ENCODE measurements around the gene ZYX. TPM values are rescaled to one million over a fixed set of nuclear protein-coding genes. Genes with fewer than 3 reads are reported as not detected.
"Not testable (repeated sequence)": the region's sequence is repeated elsewhere in the genome, so short reads cannot be mapped to it uniquely, and the experiment has no call there.

Gene ZYX
- total RNA-seq, 6 experiments from 2014 or later: 29.7 to 129 (median 43.6) TPM

GRCh38 chr7:143399642-143400041 lies 18.5 kb downstream of the ZYX start:
- H3K4me1 ChIP-seq: peaks cover 0 to 46% (median 20%) of the 10 kb centered on the region in 4 donors
- intact Hi-C loops (cut with DNase I): no loop called here
- H3K9me3 ChIP-seq: no peaks in the 10 kb centered on the region
- H3K4me3 ChIP-seq: no peak overlapping the region
- TF ChIP-seq CTCF (IDR thresholded peaks at IDR 0.05): no peak
- no peak for TF ChIP-seq POLR2A (IDR thresholded peaks at IDR 0.05)
- DNase-seq (no peak), ATAC-seq (no peak)
- H3K36me3 ChIP-seq: no peaks in the 10 kb centered on the region
- no peak overlapping the region for H3K27ac ChIP-seq
- no peaks in the 10 kb centered on the region for H3K27me3 ChIP-seq
- WGBS (ENCODE audit: insufficient coverage, low coverage, low lambda C conversion rate, missing lambda C conversion rate): 92% methylated on average over 7 of the region's 20 CpGs

GRCh38 chr7:143401265-143401664 lies 20.1 kb downstream of the ZYX start:
- no peaks in the 10 kb centered on the region for H3K9me3 ChIP-seq
- no peak overlapping the region for H3K4me3 ChIP-seq
- no peak for ATAC-seq
- no peak for TF ChIP-seq CTCF (IDR thresholded peaks at IDR 0.05)
- TF ChIP-seq POLR2A (IDR thresholded peaks at IDR 0.05): no peak
- no peak for DNase-seq
- H3K27me3 ChIP-seq: no peaks in the 10 kb centered on the region
- 40% methylated on average over 1 of the region's 12 CpGs for WGBS (ENCODE audit: insufficient coverage, low coverage, low lambda C conversion rate, missing lambda C conversion rate)
- no peaks in the 10 kb centered on the region for H3K36me3 ChIP-seq
- intact Hi-C loops (cut with DNase I): no loop called here
- peaks cover 0 to 31% (median 13%) of the 10 kb centered on the region in 4 donors for H3K4me1 ChIP-seq
- no peak overlapping the region for H3K27ac ChIP-seq

GRCh38 chr7:143402233-143402632 lies 21.1 kb downstream of the ZYX start:
- H3K27me3 ChIP-seq; intact Hi-C loops (cut with DNase I); H3K36me3 ChIP-seq; H3K9me3 ChIP-seq; H3K4me3 ChIP-seq: not testable (repeated sequence)
- Histone ChIP-seq H3K4me1 (peaks cover 0 to 21% (median 10%) of the 10 kb centered on the region in 4 donors), H3K27ac (peak overlapping the region in 2 of 3 donors; percentile 36 to 38)
- WGBS (ENCODE audit: insufficient coverage, low coverage, low lambda C conversion rate, missing lambda C conversion rate): 35% methylated on average over 4 of the region's 4 CpGs
- ATAC-seq (peak; percentile 81 to 87 (median 85)), DNase-seq (peak in 1 of 3 donors; percentile 59)

DNA sequence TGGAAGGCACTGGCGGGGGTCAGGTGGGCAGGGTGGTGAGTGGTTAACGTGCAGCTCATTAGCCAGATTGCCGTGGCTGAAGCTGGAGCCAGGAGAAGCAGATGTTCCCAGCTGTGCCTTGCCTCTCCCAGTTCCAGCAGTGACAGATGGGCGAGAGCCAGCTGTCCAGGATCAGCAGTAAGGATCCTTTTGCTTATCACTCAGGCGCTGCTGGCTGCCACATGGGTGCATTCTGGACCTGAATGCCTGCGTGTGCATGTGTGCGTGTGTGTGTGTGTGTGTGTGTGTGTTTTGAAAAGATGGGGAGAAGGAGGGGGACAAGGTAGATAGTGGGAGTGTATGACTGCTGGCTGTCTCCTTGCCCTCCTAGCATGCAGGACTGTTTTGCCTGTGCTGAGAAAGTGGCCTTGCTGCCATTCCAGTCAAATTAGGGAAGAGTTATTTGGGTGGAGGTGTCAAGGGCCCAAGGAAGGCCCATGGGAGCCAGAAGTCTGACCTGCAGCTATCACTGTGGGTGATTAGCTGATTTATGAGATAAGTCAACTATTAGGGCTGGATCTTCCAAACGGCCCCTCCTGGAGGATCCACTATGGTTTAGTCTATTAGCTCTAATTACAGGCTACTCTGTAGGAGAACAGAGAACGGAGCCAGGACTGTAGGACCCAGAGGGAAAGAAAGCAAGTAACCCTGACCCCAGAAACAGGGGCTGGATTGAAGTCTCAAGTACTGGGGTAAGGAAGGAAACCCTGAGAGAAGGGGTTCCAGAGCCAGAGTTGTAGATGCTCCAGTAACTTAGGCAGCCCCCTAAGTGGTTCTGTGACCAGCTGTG lies 24.2 kb downstream of the ZYX start:
- peak in 2 of 3 donors; percentile 23 to 52 for DNase-seq
- TF ChIP-seq CTCF (IDR thresholded peaks at IDR 0.05) (no peak), POLR2A (IDR thresholded peaks at IDR 0.05) (no peak)
- Histone ChIP-seq H3K9me3 (no peaks in the 10 kb centered on the region), H3K4me1 (peaks cover 0 to 37% (median 9%) of the 10 kb centered on the region in 4 donors), H3K4me3 (no peak overlapping the region), H3K36me3 (no peaks in the 10 kb centered on the region), H3K27ac (no peak overlapping the region), H3K27me3 (no peaks in the 10 kb centered on the region)
- 35% methylated on average over 4 of the region's 9 CpGs for WGBS (ENCODE audit: insufficient coverage, low coverage, low lambda C conversion rate, missing lambda C conversion rate)
- ATAC-seq: no peak
- intact Hi-C loops (cut with DNase I): no loop called here

DNA sequence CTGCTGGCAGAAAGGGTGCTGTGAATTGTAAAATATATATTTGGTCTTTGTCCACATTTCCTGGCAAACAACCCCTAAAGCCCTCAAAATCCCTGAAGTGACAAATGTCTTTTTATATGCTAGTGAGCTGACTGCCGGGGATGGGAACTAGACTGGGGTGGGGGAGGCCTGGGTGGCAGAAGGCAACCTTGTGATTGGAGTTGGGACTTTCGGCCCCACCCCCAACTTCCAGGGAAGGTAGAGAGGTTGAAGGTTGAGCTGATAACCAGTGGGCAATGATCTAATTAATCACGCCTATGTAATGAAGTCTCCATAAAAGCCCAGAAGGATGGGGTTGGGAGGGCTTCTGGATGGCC lies 24.8 kb downstream of the ZYX start:
- no peak for TF ChIP-seq CTCF (IDR thresholded peaks at IDR 0.05)
- TF ChIP-seq POLR2A (IDR thresholded peaks at IDR 0.05): no peak
- ATAC-seq: no peak
- 42% methylated on average over 2 of the region's 3 CpGs for WGBS (ENCODE audit: insufficient coverage, low coverage, low lambda C conversion rate, missing lambda C conversion rate)
- H3K4me1 ChIP-seq: peaks cover 0 to 37% (median 9%) of the 10 kb centered on the region in 4 donors
- H3K27me3 ChIP-seq: no peaks in the 10 kb centered on the region
- DNase-seq: peak in 1 of 3 donors; percentile 44
- H3K9me3 ChIP-seq: no peaks in the 10 kb centered on the region
- no peaks in the 10 kb centered on the region for H3K36me3 ChIP-seq
- H3K4me3 ChIP-seq: no peak overlapping the region
- intact Hi-C loops (cut with DNase I): no loop called here
- no peak overlapping the region for H3K27ac ChIP-seq

Measured in right lobe of liver (tissue), 6 donors.